HEK293 (cell line): ENCODE measurements around the gene MRPS22.

ENCODE experiments used
- CTCF ChIA-PET: fragments of 350-600 bp; formaldehyde crosslinking; extraction: SDS; loops from one replicate; lab custom pipeline; 2021; ENCODE audit warnings: antibody characterized with exemption; lab: Yijun Ruan, JAX
- POLR2A ChIA-PET: fragments of 300-600 bp; formaldehyde crosslinking; extraction: SDS; loops from one replicate; lab custom pipeline; 2020; ENCODE audit warnings: antibody characterized with exemption, inconsistent platforms; lab: Yijun Ruan, JAX
- H3K27ac ChIP-seq: fragments of 200-500 bp; sonication (Bioruptor generic); 2 replicates; pipeline ENCODE4 v1.5.1; 2014; ENCODE audit warnings: low read depth, low read length, control low read depth, inconsistent platforms; ENCODE audit errors: extremely low read depth
- H3K36me3 ChIP-seq, 2 experiments: fragments of 200-500 bp in 1 of 2; sonication (Bioruptor generic) in 1 of 2; 1 replicate in 1 of 2; 2 replicates in 1 of 2; pipeline ENCODE4 v1.5.1; 2014 to 2017; ENCODE audit warnings: inconsistent platforms in 2 of 2, low read length in 2 of 2; ENCODE audit not compliant: control insufficient read depth in 2 of 2, insufficient read depth in 1 of 2
- H3K4me1 ChIP-seq: fragments of 200-500 bp; sonication (Bioruptor generic); 2 replicates; pipeline ENCODE4 v1.5.1; 2014; ENCODE audit warnings: mild to moderate bottlenecking, low read length, inconsistent platforms; ENCODE audit not compliant: control insufficient read depth, insufficient read depth
- H3K4me3 ChIP-seq: 2 replicates; pipeline ENCODE4 v1.5.1; 2011; ENCODE audit warnings: low read depth, mild to moderate bottlenecking, control low read depth, low read length, moderate library complexity
- H3K9me3 ChIP-seq: fragments of 200-500 bp; sonication (Bioruptor generic); 2 replicates; pipeline ENCODE4 v1.5.1; 2014; ENCODE audit warnings: low read depth, low read length, inconsistent platforms; ENCODE audit not compliant: control insufficient read depth, insufficient read depth
- BCL11A ChIP-seq: fragments of 450-650 bp; formaldehyde crosslinking; IDR thresholded peaks from 2 replicates; pipeline ENCODE4 v1.5.1; 2016; ENCODE audit warnings: low read depth, missing biosample characterization, missing genetic modification characterization
- FEZF1 ChIP-seq: fragments of 450-650 bp; formaldehyde crosslinking; IDR thresholded peaks from 2 replicates; pipeline ENCODE4 v1.5.1; 2016; ENCODE audit warnings: missing biosample characterization, missing genetic modification characterization
- GLI4 ChIP-seq: fragments of 450-650 bp; formaldehyde crosslinking; IDR thresholded peaks from 2 replicates; pipeline ENCODE4 v1.5.1; 2016; ENCODE audit warnings: missing biosample characterization, missing genetic modification characterization
- GLIS1 ChIP-seq: fragments of 450-650 bp; formaldehyde crosslinking; IDR thresholded peaks from 2 replicates; pipeline ENCODE4 v1.5.1; 2016; ENCODE audit warnings: missing biosample characterization, missing genetic modification characterization
- HOXC10 ChIP-seq: sonication (generic); formaldehyde crosslinking; IDR thresholded peaks from 2 replicates; pipeline ENCODE4 v1.8.1; 2023; ENCODE audit warnings: mild to moderate bottlenecking, missing genetic modification reagents
- KLF7 ChIP-seq: fragments of 450-650 bp; formaldehyde crosslinking; IDR thresholded peaks from 2 replicates; pipeline ENCODE4 v1.5.1; 2016; ENCODE audit warnings: missing biosample characterization, missing genetic modification characterization, borderline replicate concordance
- MEIS1 ChIP-seq: sonication (generic); formaldehyde crosslinking; IDR thresholded peaks from 2 replicates; pipeline ENCODE4 v1.8.1; 2022; ENCODE audit warnings: missing genetic modification reagents, mild to moderate bottlenecking, borderline replicate concordance
- REPIN1 ChIP-seq: fragments of 450-650 bp; formaldehyde crosslinking; IDR thresholded peaks from 2 replicates; pipeline ENCODE4 v1.5.1; 2017; ENCODE audit warnings: missing biosample characterization, missing genetic modification characterization, low read depth
- SP3 ChIP-seq: fragments of 450-650 bp; formaldehyde crosslinking; IDR thresholded peaks from 2 replicates; pipeline ENCODE4 v1.5.1; 2016; ENCODE audit warnings: missing biosample characterization, missing genetic modification characterization
- SP7 ChIP-seq: fragments of 450-650 bp; formaldehyde crosslinking; IDR thresholded peaks from 2 replicates; pipeline ENCODE4 v1.5.1; 2016; ENCODE audit warnings: missing biosample characterization, missing genetic modification characterization
- ZBTB1 ChIP-seq: fragments of 450-650 bp; formaldehyde crosslinking; IDR thresholded peaks from 2 replicates; pipeline ENCODE4 v1.5.1; 2016; ENCODE audit warnings: missing biosample characterization, missing genetic modification characterization
- ZBTB17 ChIP-seq: fragments of 450-650 bp; formaldehyde crosslinking; IDR thresholded peaks from 2 replicates; pipeline ENCODE4 v1.5.1; 2016; ENCODE audit warnings: missing biosample characterization, missing genetic modification characterization
- ZBTB7A ChIP-seq: fragments of 450-650 bp; formaldehyde crosslinking; IDR thresholded peaks from 2 replicates; pipeline ENCODE4 v1.5.1; 2016; ENCODE audit warnings: low read depth, missing biosample characterization, missing genetic modification characterization
- ZFP69B ChIP-seq: fragments of 450-650 bp; formaldehyde crosslinking; IDR thresholded peaks from 2 replicates; pipeline ENCODE4 v1.5.1; 2016; ENCODE audit warnings: missing biosample characterization, missing genetic modification characterization
- ZIC2 ChIP-seq: fragments of 450-650 bp; formaldehyde crosslinking; IDR thresholded peaks from 2 replicates; pipeline ENCODE4 v1.5.1; 2016; ENCODE audit warnings: missing biosample characterization, missing genetic modification characterization
- ZNF16 ChIP-seq: fragments of 450-650 bp; formaldehyde crosslinking; IDR thresholded peaks from 2 replicates; pipeline ENCODE4 v1.5.1; 2016; ENCODE audit warnings: low read depth, missing biosample characterization, missing genetic modification characterization
- ZNF169 ChIP-seq: fragments of 450-650 bp; formaldehyde crosslinking; IDR thresholded peaks from 2 replicates; pipeline ENCODE4 v1.5.1; 2016; ENCODE audit warnings: missing biosample characterization, missing genetic modification characterization
- ZNF174 ChIP-seq: fragments of 450-650 bp; formaldehyde crosslinking; IDR thresholded peaks from 2 replicates; pipeline ENCODE4 v1.5.0; 2017; ENCODE audit warnings: missing biosample characterization, mild to moderate bottlenecking, missing genetic modification characterization
- ZNF211 ChIP-seq: fragments of 450-650 bp; formaldehyde crosslinking; IDR thresholded peaks from 2 replicates; pipeline ENCODE4 v1.5.1; 2016; ENCODE audit warnings: low read depth, missing biosample characterization, missing genetic modification characterization
- ZNF214 ChIP-seq: fragments of 450-650 bp; formaldehyde crosslinking; IDR thresholded peaks from 2 replicates; pipeline ENCODE4 v1.5.1; 2017; ENCODE audit warnings: missing biosample characterization, mild to moderate bottlenecking, missing genetic modification characterization, borderline replicate concordance
- ZNF248 ChIP-seq: fragments of 450-650 bp; formaldehyde crosslinking; IDR thresholded peaks from 2 replicates; pipeline ENCODE4 v1.5.1; 2017; ENCODE audit warnings: missing biosample characterization, missing genetic modification characterization
- ZNF366 ChIP-seq: fragments of 450-650 bp; formaldehyde crosslinking; conservative IDR thresholded peaks from 2 replicates; pipeline ENCODE4 v1.5.1; 2016; ENCODE audit warnings: missing biosample characterization, missing genetic modification characterization
- ZNF501 ChIP-seq: fragments of 450-650 bp; formaldehyde crosslinking; IDR thresholded peaks from 2 replicates; pipeline ENCODE4 v1.5.1; 2016; ENCODE audit warnings: missing biosample characterization, missing genetic modification characterization
- ZNF548 ChIP-seq: fragments of 450-650 bp; formaldehyde crosslinking; IDR thresholded peaks from 2 replicates; pipeline ENCODE4 v1.5.1; 2016; ENCODE audit warnings: missing biosample characterization, missing genetic modification characterization
- ZNF555 ChIP-seq: fragments of 450-650 bp; formaldehyde crosslinking; conservative IDR thresholded peaks from 2 replicates; pipeline ENCODE4 v1.5.1; 2017; ENCODE audit warnings: missing biosample characterization, mild to moderate bottlenecking, missing genetic modification characterization, inconsistent platforms
- ZNF571 ChIP-seq: fragments of 450-650 bp; formaldehyde crosslinking; IDR thresholded peaks from 2 replicates; pipeline ENCODE4 v1.5.0; 2017; ENCODE audit warnings: missing biosample characterization, missing genetic modification characterization
- ZNF629 ChIP-seq: fragments of 450-650 bp; formaldehyde crosslinking; IDR thresholded peaks from 2 replicates; pipeline ENCODE4 v1.5.1; 2017; ENCODE audit warnings: missing biosample characterization, missing genetic modification characterization
- ZNF677 ChIP-seq: fragments of 450-650 bp; IDR thresholded peaks from 2 replicates; pipeline ENCODE4 v1.5.0; 2018; ENCODE audit warnings: missing biosample characterization, mild to moderate bottlenecking, missing genetic modification characterization, moderate library complexity
- ZNF777 ChIP-seq: fragments of 450-650 bp; formaldehyde crosslinking; IDR thresholded peaks from 2 replicates; pipeline ENCODE4 v1.5.1; 2017; ENCODE audit warnings: missing biosample characterization, missing genetic modification characterization, borderline replicate concordance
- ZNF792 ChIP-seq: fragments of 450-650 bp; formaldehyde crosslinking; IDR thresholded peaks from 2 replicates; pipeline ENCODE4 v1.5.1; 2016; ENCODE audit warnings: missing biosample characterization, missing genetic modification characterization
- ZNF837 ChIP-seq: fragments of 450-650 bp; formaldehyde crosslinking; IDR thresholded peaks from 2 replicates; pipeline ENCODE4 v1.5.1; 2016; ENCODE audit warnings: missing biosample characterization, missing genetic modification characterization
- TF ChIP-seq, protein P1 (sequence below): fragments of 450-650 bp; formaldehyde crosslinking; IDR thresholded peaks from 2 replicates; pipeline ENCODE4 v1.5.1; 2016; ENCODE audit warnings: missing biosample characterization, missing genetic modification characterization
- TF ChIP-seq, protein P2 (sequence below): fragments of 450-650 bp; formaldehyde crosslinking; IDR thresholded peaks from 2 replicates; pipeline ENCODE4 v1.5.1; 2016; ENCODE audit warnings: missing biosample characterization, missing genetic modification characterization
- TF ChIP-seq, protein P3 (sequence below): fragments of 450-650 bp; formaldehyde crosslinking; IDR thresholded peaks from 2 replicates; pipeline ENCODE4 v1.5.1; 2016; ENCODE audit warnings: missing biosample characterization, missing genetic modification characterization
- TF ChIP-seq, protein P4 (sequence below): sonication (generic); formaldehyde crosslinking; IDR thresholded peaks from 2 replicates; pipeline ENCODE4 v1.8.1; 2022; ENCODE audit warnings: mild to moderate bottlenecking, moderate library complexity, missing genetic modification reagents
- TF ChIP-seq, protein P5 (sequence below): fragments of 450-650 bp; formaldehyde crosslinking; IDR thresholded peaks from 2 replicates; pipeline ENCODE4 v1.5.1; 2016; ENCODE audit warnings: missing biosample characterization, missing genetic modification characterization

MRPS22 gene

DNA sequence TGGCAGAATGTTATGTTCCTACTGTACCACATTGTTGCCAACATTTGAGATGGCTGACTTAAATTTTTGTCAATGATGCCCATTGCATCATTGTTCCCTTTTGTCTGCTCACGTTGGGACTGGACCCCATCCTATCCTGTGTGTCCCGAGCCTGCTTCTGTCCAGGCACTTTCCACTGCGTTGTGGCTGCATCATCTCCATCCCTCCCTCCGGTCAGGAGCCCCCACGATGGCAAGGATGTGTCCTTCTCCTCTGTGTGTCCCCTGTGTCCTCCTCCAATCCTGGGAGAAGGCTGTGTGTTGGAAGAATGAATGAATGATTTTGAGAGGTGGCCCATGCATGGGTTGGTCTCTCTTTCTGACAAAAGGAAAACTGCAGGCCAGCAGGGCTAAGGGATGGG is 19.4 kb upstream of the MRPS22 start:
- Histone ChIP-seq H3K27ac (no peak overlapping the region), H3K36me3 (no peaks in the 10 kb centered on the region), H3K9me3 (no peaks in the 10 kb centered on the region), H3K4me1 (no peaks in the 10 kb centered on the region)
- CTCF ChIA-PET, result no interaction called here
- TF ChIP-seq KLF7, result no peak
- TF ChIP-seq ZBTB17 (tag by site-specific recombination), result no peak
- no peak for TF ChIP-seq ZBTB7A
- no peak for TF ChIP-seq ZBTB1
- no peak for TF ChIP-seq ZNF792
- no peak for TF ChIP-seq GLIS1 (tag by site-specific recombination)
- no peak for TF ChIP-seq ZNF629 (tag by site-specific recombination)
- TF ChIP-seq GLI4 (tag by site-specific recombination), result no peak
- TF ChIP-seq, protein P1, sequence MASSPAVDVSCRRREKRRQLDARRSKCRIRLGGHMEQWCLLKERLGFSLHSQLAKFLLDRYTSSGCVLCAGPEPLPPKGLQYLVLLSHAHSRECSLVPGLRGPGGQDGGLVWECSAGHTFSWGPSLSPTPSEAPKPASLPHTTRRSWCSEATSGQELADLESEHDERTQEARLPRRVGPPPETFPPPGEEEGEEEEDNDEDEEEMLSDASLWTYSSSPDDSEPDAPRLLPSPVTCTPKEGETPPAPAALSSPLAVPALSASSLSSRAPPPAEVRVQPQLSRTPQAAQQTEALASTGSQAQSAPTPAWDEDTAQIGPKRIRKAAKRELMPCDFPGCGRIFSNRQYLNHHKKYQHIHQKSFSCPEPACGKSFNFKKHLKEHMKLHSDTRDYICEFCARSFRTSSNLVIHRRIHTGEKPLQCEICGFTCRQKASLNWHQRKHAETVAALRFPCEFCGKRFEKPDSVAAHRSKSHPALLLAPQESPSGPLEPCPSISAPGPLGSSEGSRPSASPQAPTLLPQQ (tag by site-specific recombination), result no peak
- TF ChIP-seq ZNF837, result no peak
- TF ChIP-seq ZNF169 (tag by site-specific recombination), result no peak
- TF ChIP-seq, all 188 proteins: peak for 0
- H3K4me3 ChIP-seq, result no peak overlapping the region
- POLR2A ChIA-PET, result no interaction called here

DNA sequence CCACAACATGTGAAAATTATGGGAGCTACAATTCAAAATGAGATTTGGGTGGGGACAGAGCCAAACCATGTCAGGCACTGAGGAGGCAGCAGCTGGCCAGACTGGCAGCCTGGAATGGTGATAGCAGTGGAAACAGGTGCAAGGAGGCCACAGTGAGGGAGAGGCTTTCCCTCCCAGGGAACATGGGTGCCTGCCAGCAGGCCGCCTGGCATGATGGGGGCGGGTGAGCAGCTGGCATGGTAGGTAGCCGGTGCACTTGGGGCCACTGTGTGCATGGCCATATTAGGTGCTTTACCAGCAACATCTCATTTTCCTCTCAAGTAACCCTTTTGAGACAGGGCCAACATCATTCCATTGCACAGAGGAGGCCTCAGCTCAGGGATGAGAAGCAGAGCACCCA is 18.3 kb upstream of the MRPS22 start:
- ChIA-PET POLR2A (no interaction called here), CTCF (interaction anchor here (0.5 kb wide), 1 partner anchor 608 kb away, joined by 3 read pairs; no protein-coding TSS in a partner anchor)
- H3K27ac ChIP-seq, result no peak overlapping the region

DNA sequence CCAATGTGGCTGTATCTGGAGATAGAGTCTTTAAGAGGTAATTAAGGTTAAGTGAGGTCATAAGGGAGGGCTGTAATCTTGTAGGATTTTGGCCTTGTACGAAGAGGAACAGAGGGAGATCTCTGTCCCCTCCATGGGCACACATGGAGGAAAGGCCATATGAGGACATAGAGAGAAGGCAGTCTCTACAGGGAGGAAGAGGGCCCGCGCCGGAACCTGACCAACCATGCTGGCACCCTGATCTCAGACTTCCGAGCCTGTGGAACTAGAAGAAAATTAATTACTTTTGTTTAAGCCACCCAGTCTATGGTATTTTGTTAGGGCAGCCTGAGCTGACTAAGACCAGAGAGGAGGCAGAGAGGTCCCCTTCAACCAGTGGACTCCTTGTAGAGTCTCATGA is 17.7 kb upstream of the MRPS22 start:
- Histone ChIP-seq H3K9me3 (no peaks in the 10 kb centered on the region), H3K4me3 (no peak overlapping the region), H3K36me3 (no peaks in the 10 kb centered on the region), H3K27ac (no peak overlapping the region), H3K4me1 (no peaks in the 10 kb centered on the region)
- ChIA-PET CTCF (interaction anchor here (1.2 kb wide), 1 partner anchor 214 kb away, joined by 4 read pairs; no protein-coding TSS in a partner anchor), POLR2A (no interaction called here)
- no peak for TF ChIP-seq HOXC10
- TF ChIP-seq, protein P2, sequence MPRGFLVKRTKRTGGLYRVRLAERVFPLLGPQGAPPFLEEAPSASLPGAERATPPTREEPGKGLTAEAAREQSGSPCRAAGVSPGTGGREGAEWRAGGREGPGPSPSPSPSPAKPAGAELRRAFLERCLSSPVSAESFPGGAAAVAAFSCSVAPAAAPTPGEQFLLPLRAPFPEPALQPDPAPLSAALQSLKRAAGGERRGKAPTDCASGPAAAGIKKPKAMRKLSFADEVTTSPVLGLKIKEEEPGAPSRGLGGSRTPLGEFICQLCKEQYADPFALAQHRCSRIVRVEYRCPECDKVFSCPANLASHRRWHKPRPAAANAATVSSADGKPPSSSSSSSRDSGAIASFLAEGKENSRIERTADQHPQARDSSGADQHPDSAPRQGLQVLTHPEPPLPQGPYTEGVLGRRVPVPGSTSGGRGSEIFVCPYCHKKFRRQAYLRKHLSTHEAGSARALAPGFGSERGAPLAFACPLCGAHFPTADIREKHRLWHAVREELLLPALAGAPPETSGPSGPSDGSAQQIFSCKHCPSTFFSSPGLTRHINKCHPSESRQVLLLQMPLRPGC, result no peak
- no peak for TF ChIP-seq BCL11A (tag by site-specific recombination)
- TF ChIP-seq REPIN1 (tag by site-specific recombination), result no peak
- TF ChIP-seq ZNF555, result no peak
- no peak for TF ChIP-seq FEZF1
- TF ChIP-seq ZNF777, result no peak
- TF ChIP-seq, protein P3, sequence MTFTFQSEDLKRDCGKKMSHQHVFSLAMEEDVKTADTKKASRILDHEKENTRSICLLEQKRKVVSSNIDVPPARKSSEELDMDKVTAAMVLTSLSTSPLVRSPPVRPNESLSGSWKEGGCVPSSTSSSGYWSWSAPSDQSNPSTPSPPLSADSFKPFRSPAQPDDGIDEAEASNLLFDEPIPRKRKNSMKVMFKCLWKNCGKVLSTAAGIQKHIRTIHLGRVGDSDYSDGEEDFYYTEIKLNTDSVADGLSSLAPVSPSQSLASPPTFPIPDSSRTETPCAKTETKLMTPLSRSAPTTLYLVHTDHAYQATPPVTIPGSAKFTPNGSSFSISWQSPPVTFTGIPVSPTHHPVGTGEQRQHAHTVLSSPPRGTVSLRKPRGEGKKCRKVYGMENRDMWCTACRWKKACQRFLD, result no peak
- TF ChIP-seq ZNF248, result no peak
- TF ChIP-seq ZNF174 (tag by site-specific recombination), result no peak
- TF ChIP-seq ZNF501 (tag by site-specific recombination), result no peak
- no peak for TF ChIP-seq ZNF677 (tag by site-specific recombination)
- TF ChIP-seq, protein P4, sequence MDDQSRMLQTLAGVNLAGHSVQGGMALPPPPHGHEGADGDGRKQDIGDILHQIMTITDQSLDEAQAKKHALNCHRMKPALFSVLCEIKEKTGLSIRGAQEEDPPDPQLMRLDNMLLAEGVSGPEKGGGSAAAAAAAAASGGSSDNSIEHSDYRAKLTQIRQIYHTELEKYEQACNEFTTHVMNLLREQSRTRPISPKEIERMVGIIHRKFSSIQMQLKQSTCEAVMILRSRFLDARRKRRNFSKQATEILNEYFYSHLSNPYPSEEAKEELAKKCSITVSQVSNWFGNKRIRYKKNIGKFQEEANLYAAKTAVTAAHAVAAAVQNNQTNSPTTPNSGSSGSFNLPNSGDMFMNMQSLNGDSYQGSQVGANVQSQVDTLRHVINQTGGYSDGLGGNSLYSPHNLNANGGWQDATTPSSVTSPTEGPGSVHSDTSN, result no peak

More for the DNA sequence above, 18.3 kb upstream of the MRPS22 start:
- Histone ChIP-seq H3K4me1 (no peaks in the 10 kb centered on the region), H3K36me3 (no peaks in the 10 kb centered on the region), H3K4me3 (no peak overlapping the region), H3K9me3 (no peaks in the 10 kb centered on the region)
- no peak for TF ChIP-seq MEIS1 (CRISPR knock-in tag)
- TF ChIP-seq ZNF366 (tag by site-specific recombination), result no peak
- TF ChIP-seq ZNF548 (tag by site-specific recombination), result no peak
- TF ChIP-seq ZNF16 (tag by site-specific recombination), result no peak
- no peak for TF ChIP-seq SP7 (tag by site-specific recombination)
- TF ChIP-seq ZNF214 (tag by site-specific recombination), result no peak
- no peak for TF ChIP-seq ZIC2 (tag by site-specific recombination)
- no peak for TF ChIP-seq ZNF211 (tag by site-specific recombination)
- no peak for TF ChIP-seq ZFP69B (tag by site-specific recombination)
- TF ChIP-seq ZNF571 (tag by site-specific recombination), result no peak
- no peak for TF ChIP-seq SP3 (tag by site-specific recombination)
- TF ChIP-seq, protein P5, sequence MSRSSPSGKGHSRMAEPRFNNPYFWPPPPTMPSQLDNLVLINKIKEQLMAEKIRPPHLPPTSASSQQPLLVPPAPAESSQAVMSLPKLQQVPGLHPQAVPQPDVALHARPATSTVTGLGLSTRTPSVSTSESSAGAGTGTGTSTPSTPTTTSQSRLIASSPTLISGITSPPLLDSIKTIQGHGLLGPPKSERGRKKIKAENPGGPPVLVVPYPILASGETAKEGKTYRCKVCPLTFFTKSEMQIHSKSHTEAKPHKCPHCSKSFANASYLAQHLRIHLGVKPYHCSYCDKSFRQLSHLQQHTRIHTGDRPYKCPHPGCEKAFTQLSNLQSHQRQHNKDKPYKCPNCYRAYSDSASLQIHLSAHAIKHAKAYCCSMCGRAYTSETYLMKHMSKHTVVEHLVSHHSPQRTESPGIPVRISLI, result no peak
